Islet of Langerhans (tissue), 1 donor: ENCODE measurements around the gene THRB.

Source experiments
- FAIRE-seq: peaks from one replicate; lab custom pipeline; 2011; peaks lifted over from hg19 to GRCh38; lab: Jason Lieb, UNC

THRB gene

GRCh38 chr3:24263069-24263668 lies 231.5 kb downstream of the THRB start:
- no peak for FAIRE-seq

- no peak for FAIRE-seq
Measured at GRCh38 chr3:24261521-24261920, 233.1 kb downstream of the THRB start.

DNA sequence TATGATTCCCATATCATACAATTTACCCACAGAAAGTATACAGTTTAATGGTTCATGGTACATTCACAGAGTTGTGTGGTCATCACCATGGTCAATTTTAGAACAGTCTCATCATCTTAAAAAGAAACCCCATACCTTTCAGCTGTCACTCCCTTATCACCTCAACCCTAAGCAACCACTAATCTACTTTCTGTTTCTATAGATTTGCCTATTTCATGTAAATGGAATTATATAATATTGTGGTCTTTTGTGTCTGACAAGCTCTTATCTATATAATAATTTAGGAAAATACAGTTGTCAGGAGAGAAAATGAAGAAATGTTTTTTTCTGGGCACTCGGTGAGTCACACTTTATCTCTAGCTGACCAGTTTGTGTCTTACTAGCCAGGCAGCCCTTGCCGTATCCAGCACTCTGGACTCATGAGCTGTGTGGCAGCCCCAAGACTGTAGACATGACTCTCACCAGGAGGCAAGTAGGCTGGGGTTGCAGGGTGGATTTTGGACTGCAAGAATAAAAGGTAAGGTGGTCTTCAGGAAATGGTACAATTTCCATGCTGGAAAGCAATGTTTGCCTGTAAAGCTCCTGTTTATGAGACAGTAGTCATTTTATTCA lies 234.6 kb downstream of the THRB start:
- no peak for FAIRE-seq

DNA sequence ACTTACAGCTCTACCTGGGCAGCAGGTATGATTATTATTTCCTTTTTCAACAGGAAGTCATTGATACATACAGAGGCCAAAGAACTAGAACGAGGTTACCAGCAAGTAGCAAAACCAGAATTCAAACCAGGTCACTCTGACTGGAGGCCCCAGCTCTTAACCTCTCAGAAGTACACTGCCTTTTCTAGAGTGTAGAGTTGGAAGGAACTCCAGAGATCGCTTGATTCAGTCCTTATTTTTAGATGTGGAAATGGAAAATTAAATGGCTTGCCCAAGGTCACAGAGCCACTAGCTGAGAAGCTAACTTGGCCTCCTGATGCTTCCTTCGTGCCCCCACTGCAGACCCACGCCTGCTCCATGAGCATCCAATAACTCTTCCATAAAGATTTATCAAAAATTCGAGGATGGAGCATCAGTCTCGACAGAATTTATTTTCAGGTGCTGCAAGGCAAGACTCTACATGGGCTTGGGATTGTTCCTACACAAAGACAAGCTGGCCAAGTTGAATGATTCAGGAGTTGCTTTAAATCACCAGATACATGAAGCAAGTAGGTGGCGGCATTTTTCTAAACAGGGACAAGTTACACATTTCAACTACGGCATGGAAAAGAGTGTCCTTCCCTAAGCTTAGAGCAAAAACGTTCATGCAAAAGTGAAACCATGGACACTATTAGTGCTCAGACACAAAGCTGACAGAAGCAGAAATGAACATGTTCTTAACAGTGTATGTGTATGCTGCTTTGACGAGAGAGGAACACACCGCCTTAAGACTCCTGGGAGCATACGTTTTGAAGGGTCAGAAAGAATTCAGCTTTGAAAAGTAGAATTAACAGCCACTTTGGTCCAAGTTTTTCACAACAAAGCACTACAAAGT lies 235.7 kb downstream of the THRB start:
- FAIRE-seq = peak; percentile 17

DNA sequence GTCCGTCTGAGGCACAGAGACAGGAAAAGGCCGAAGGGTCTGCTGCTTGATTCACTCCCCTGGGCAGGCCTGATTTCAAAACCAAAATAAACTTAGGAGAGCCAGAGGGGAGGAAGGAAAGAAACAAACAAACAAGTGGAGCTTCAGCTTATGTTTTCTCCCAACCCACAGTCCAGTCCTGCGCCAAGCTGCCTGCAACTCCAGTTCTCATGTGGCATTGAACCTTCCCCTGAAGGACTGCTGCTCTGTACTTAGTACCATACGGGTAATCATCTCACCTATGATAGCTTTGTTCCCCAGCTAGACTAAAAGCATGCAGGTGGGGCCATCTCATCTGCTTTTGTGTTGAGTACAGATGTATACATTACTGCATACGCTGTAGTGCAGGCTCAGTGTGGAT lies 236.4 kb downstream of the THRB start:
- FAIRE-seq = no peak

- no peak for FAIRE-seq
Measured at GRCh38 chr3:24255414-24255813, 239.2 kb downstream of the THRB start.

GRCh38 chr3:24254649-24255048 lies 240.0 kb downstream of the THRB start:
- no peak for FAIRE-seq

DNA sequence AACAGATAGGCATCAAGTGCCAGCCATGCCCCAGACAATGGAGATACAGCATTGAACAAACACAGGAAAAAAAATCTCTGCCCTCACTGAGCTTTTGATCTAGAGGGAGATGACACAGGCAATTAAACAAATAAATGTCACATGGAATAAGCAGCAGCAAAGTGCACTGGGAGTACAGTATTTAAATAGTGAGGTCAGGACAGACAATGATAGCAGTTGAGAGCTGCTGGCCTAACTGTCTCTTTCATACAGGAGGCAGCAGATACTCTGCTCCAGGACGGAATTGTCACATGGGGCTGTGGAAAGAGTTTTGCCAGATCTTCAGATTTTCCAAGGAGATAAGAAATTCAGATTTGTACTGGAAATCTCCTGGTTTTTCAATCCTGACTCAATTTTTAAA lies 241.3 kb downstream of the THRB start:
- no peak for FAIRE-seq

DNA sequence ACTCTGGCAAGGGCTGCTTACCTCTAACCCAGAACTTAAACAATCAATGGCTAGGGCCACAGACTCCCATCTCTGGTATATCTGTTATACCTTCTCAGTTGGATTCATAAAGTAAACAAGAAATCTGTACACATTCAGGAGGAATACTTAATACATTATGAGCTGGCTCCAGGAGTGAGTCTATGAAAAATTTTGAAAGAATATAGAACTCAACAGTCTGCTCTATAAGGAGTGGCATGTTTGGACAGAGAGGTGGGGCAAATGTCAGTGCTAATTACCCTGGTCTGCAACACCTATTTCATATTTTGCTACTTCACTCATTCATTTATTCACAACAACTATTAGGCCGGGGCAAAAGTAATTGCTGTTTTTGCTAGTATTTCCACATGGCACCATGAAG lies 245.1 kb downstream of the THRB start:
- FAIRE-seq = no peak

DNA sequence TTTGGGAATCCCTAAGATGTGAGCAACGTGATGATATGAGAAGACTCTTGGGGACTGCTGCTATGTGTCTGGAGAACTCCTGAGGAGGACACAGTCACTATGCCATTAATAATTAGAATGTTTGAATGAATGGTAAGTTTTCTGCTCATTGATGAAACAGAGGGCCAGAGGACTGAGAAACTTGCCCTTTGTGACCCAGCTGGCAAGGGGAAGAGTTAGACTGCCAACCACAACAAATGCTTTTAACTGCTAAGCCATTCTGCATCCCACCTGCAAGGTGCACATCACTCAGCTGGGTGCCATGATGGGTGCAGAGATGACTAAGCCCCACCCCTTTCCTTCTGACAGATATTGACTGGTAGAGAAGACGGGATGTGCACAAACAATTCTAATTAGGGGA lies 249.6 kb downstream of the THRB start:
- FAIRE-seq = no peak

GRCh38 chr3:24244491-24244890 lies 250.2 kb downstream of the THRB start:
- FAIRE-seq = no peak

DNA sequence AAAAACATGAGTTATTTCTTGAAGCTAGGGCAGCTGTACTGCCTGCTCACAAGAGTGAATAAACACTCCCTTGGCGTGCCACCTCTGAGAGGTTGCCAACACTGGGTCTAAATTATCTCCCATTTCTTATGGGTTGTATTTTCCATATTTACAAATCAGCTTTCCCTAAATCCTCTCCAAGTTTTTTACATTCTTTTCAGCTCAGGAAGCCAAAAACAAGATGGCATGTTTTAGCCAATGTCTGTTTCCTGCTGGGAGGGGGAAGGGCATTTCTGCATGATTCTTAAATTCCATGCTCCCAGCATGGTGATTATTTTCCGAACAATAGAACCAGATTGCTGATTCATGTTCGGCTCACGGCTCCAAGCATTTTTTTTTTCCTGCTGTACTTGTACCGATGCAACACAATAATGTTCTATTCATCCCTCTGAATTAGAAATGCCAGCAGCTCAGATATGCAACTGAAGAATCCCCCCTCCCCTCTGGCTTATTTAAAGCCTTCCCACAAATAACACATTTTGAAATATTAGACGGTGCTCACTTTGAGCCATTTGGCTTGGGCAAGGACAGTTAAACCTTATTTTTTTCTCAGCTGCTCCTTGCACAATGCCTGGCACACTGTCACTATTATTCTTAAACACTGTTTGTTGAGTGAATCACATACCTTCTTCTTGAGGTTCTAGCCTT lies 252.5 kb downstream of the THRB start:
- FAIRE-seq = no peak

DNA sequence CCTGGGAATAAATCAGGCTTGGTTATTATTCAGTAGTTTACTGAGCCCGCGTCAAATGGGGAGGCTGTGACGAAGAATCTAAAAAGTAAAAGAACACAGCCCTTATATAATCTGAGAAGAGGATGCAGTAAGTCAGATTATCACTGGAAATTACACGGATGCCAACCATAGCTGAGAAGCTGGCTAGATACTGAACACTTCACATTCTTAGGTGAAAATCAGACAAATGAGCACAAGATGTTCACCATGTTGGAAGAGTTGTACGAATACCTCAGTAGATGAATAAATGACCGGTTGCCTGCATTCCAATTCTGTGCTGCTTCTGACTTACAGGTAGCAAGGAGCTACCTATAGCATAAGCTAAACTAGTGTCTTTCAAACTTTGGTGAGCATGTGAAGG lies 254.3 kb downstream of the THRB start:
- FAIRE-seq = no peak

GRCh38 chr3:24237971-24238706 lies 256.5 kb downstream of the THRB start:
- FAIRE-seq = no peak

DNA sequence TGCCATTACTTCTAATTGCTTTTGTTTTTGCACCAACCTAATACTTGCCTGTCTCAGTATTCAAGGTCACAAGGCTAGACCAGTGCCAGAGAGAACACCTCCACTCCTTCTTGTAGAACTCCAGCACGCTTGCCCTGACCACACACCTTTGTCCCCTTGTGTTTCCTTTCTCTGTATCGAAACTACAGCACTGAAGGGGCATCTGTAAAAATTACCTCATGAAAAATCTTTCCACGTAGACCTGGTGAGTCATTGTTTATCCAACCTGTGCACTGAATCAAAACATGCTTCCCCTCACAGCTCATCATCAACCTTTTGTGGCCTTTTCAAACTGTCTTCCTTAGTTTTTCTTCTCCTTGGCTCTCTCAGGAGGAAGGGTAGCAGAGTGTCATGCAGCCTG lies 259.5 kb downstream of the THRB start:
- FAIRE-seq = no peak

DNA sequence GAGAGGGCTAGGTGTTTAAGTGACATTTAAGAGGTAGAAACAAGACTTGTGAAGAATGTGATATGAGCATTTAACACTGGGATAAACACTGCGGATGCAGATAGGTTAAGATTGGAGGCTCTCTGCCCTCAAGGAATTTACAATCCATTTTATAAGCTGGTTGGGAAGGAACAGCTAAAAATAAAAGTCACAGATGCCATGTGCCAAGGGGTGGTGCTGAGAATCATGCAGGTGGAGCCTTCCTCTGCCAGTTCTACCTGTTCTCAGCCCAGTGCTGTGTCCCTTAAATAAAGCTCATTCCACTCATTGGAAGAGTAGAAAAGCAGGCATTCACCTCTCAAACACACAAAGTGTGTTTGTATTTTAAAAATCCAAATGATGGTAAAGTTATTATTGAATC lies 261.9 kb downstream of the THRB start:
- no peak for FAIRE-seq

GRCh38 chr3:24229468-24230221 lies 265.0 kb downstream of the THRB start:
- no peak for FAIRE-seq

DNA sequence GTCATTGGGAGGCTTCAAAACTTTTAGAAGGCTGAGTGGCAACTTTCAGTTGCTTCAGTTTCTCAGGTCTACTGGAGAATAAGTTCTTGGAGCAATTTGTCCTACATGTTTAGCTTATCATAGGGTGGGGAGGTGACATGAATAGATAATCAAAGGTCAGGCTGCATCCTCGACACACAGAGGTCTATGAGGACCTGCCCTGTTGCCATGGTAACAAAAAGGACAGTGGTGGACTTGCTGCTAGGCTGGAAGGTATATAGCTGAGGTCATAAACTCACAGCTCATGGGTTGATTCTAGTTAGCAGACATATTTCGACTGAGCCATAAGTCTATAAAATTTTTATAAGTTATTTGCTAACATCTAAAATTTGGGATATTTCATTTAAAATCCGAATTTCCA lies 267.0 kb downstream of the THRB start:
- no peak for FAIRE-seq

DNA sequence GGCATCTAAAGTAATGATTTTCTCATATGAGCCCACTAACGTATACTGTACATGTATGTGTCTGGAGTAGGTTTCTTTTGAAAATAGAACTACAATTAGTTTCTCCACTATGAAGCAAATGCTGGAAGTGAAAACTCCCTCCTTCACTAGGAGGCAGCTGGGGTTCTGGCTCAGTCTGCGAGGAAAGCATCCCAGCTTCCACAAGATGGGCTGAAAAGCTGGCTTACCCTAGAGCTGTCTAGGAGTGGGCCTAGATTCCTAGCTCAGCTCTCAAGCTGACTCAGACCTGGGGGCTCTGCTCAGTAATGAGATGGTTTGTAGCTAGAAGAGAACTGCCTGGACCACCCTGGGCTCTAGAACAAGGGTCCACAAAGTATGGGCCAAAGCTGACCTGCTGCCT lies 268.3 kb downstream of the THRB start:
- no peak for FAIRE-seq

DNA sequence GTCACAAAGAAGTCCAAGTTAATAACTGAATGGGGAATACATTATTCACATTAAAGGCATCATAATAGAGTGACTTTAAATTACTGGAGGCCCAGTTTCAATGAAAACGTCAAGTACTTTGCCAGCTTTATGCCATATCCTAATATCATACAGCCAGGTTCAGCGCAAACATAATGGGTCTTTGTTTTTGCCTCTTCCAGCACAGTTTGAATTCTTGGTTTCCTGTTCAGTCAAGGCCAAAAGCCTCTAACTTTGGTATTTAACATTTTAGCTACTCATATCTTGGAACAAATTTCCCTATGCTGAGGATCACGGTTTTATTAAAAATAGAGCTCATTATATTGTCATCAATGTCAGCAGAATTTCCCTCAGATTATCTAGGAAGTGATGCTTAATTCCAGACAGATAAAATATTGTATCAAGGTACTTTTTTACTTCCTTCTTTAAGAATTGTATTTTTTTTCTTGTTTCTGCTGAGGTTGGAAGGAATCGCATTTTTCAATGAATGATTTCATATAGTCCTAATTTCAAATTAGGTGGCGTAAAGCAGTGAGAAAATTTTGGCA lies 269.2 kb downstream of the THRB start:
- FAIRE-seq = no peak
